ENCODE data around the gene FBXW11. TPM values are rescaled to one million over a fixed set of nuclear protein-coding genes. Genes with fewer than 3 reads are reported as not detected.

FBXW11 gene
- total and polyA plus RNA-seq, 10 of the 15 experiments (the other 5 are each of a cell fraction or from before 2014, with no cell fraction given), result 4.3 to 61.5 (median 40.0) TPM

DNA sequence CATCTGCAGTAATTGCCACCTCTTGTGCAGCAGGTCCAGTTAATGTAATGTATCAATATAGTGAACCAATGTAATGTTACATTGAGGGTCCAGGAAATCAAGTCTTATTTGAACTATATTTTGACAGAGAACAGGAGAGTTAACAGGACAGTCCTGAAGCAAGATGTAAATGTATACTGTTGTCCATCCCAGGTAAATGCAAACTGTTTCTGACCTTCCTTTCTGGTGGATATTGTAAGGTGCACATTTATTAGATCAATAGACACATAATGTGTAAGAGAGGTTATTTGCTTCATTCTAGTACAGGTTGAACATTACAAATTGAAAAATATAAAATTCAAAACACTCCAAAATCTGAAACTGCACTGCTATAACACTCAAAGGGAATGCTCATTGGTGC, 23.4 kb upstream of the FBXW11 start:
- H3K9me3 ChIP-seq (replicated peaks; ENCODE audit: control insufficient read depth, insufficient read depth, low read length), result peaks cover 5% of the 10 kb centered on the region; the same call in 2 of the 3 replicates
- no peak overlapping the region for H3K9ac ChIP-seq (ENCODE audit: control insufficient read depth, insufficient read depth, low read length)
- H3K4me2 ChIP-seq (ENCODE audit: control insufficient read depth, insufficient read depth), result no peak overlapping the region
- BruUV-seq (replicated peaks), result no TSS peak
- CTCF ChIA-PET, result interaction anchor here (1.9 kb wide), 1 partner anchor 118 kb away, joined by 7 read pairs; no protein-coding TSS in a partner anchor
- H2AFZ ChIP-seq (ENCODE audit: control insufficient read depth, low read depth, low read length), result no peak overlapping the region
- no peaks in the 10 kb centered on the region for H3K4me1 ChIP-seq (ENCODE audit: control insufficient read depth, insufficient read depth, low read length)
- H3K27me3 ChIP-seq (replicated peaks in 1 of 2; ENCODE audit: control insufficient read depth in 2 of 2, insufficient read depth in 2 of 2, low read length in 1 of 2), result no peaks in the 10 kb centered on the region
- H3K79me2 ChIP-seq (ENCODE audit: control insufficient read depth, insufficient read depth, low read length), result no peaks in the 10 kb centered on the region
- H4K20me1 ChIP-seq (ENCODE audit: control insufficient read depth, insufficient read depth), result no peaks in the 10 kb centered on the region
- H3K36me3 ChIP-seq (ENCODE audit: control insufficient read depth in 2 of 2, insufficient read depth in 2 of 2, low read length in 1 of 2), result no peaks in the 10 kb centered on the region
- FAIRE-seq, result no peak
- H3K4me3 ChIP-seq, result no peak overlapping the region
- in situ Hi-C loops (cut with MboI) (no loop called here), intact Hi-C loops (cut with micrococcal nuclease; ENCODE audit: unreplicated experiment) (no loop called here)
- no peak overlapping the region for H3K27ac ChIP-seq (ENCODE audit: control insufficient read depth, insufficient read depth)
- DNase-seq (ENCODE audit: low read depth, low spot score), result no peak
- POLR2A ChIA-PET, result no interaction called here
- RAD21 ChIA-PET (ENCODE audit: unreplicated experiment), result no interaction called here
- TF ChIP-seq TCF3 (IDR thresholded peaks at IDR 0.05; ENCODE audit: borderline replicate concordance, insufficient read depth, low read depth, low read length) (no peak), SMAD5 (IDR thresholded peaks at IDR 0.05; ENCODE audit: low read depth) (no peak), SIX5 (IDR thresholded peaks at IDR 0.05; ENCODE audit: low read depth, low read length, severe bottlenecking) (no peak), NR2F1 (conservative IDR thresholded peaks at IDR 0.05) (no peak), NR2C2 (IDR thresholded peaks at IDR 0.05; ENCODE audit: borderline replicate concordance, control insufficient read depth, insufficient read length, low read depth) (no peak), PAX5 (IDR thresholded peaks at IDR 0.05; ENCODE audit: borderline replicate concordance, low read depth, low read length) (no peak), FOXK2 (IDR thresholded peaks at IDR 0.05) (no peak), SMC3 (IDR thresholded peaks at IDR 0.05; ENCODE audit: borderline replicate concordance, low read length) (no peak)
- TF ChIP-seq, protein P1, sequence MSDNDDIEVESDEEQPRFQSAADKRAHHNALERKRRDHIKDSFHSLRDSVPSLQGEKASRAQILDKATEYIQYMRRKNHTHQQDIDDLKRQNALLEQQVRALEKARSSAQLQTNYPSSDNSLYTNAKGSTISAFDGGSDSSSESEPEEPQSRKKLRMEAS (IDR thresholded peaks at IDR 0.05; ENCODE audit: low read depth, low read length), result no peak
- SMC1A ChIA-PET (ENCODE audit: uncharacterized antibody, unreplicated experiment), result no interaction called here
- no peak for ATAC-seq
